ENCODE measurements around the gene SHC4. TPM values are rescaled to one million over a fixed set of nuclear protein-coding genes. Genes with fewer than 3 reads are reported as not detected.

Gene SHC4
- total RNA-seq, 1 experiment from 2014 or later: 0.63 TPM

GRCh38 chr15:48794697-48795134, 169.0 kb downstream of the SHC4 start:
- no peaks in the 10 kb centered on the region for H3K9me3 Mint-ChIP-seq
- DNase-seq (ENCODE audit: low spot score) (no peak), ATAC-seq (no peak)
- no peaks in the 10 kb centered on the region for H3K27me3 Mint-ChIP-seq (ENCODE audit: low read depth)
- ChIA-PET POLR2A (no interaction called here), CTCF (no interaction called here)
- no peak overlapping the region for H3K4me3 Mint-ChIP-seq
- H3K4me1 Mint-ChIP-seq: peaks cover 18% of the 10 kb centered on the region
- TF ChIP-seq ZBTB21 (CRISPR knock-in tag; IDR thresholded peaks at IDR 0.05; ENCODE audit: borderline replicate concordance): no peak
- TF ChIP-seq FOXJ3 (CRISPR knock-in tag; IDR thresholded peaks at IDR 0.05; ENCODE audit: borderline replicate concordance): no peak
- TF ChIP-seq GTF2I (CRISPR knock-in tag; conservative IDR thresholded peaks at IDR 0.05): no peak
- no peak for TF ChIP-seq ATF6 (CRISPR knock-in tag; IDR thresholded peaks at IDR 0.05)
- no peak for TF ChIP-seq ZNF532 (CRISPR knock-in tag; IDR thresholded peaks at IDR 0.05; ENCODE audit: borderline replicate concordance)
- no peak for TF ChIP-seq SP1 (CRISPR knock-in tag; conservative IDR thresholded peaks at IDR 0.05)
- no peak for TF ChIP-seq SMAD4 (CRISPR knock-in tag; IDR thresholded peaks at IDR 0.05)
- no peak for TF ChIP-seq CBFB (CRISPR knock-in tag; IDR thresholded peaks at IDR 0.05; ENCODE audit: low read depth)
- no peak for TF ChIP-seq NR3C1 (CRISPR knock-in tag; conservative IDR thresholded peaks at IDR 0.05; ENCODE audit: low read depth)
- no peak for TF ChIP-seq ZNF281 (CRISPR knock-in tag; IDR thresholded peaks at IDR 0.05)
- no peak for TF ChIP-seq RORB (CRISPR knock-in tag; IDR thresholded peaks at IDR 0.05)
- TF ChIP-seq ZNF425 (CRISPR knock-in tag; conservative IDR thresholded peaks at IDR 0.05): no peak
- no peak for TF ChIP-seq E2F1 (CRISPR knock-in tag; IDR thresholded peaks at IDR 0.05)
- no peak for TF ChIP-seq ZNF671 (CRISPR knock-in tag; IDR thresholded peaks at IDR 0.05)
- TF ChIP-seq E2F5 (CRISPR knock-in tag; IDR thresholded peaks at IDR 0.05): no peak
- TF ChIP-seq TCF7 (CRISPR knock-in tag; IDR thresholded peaks at IDR 0.05; ENCODE audit: low read depth): no peak
- peaks cover 33% of the 10 kb centered on the region for H3K36me3 Mint-ChIP-seq
- H3K27ac Mint-ChIP-seq: no peak overlapping the region
